ENCODE measurements around the gene GTPBP8. TPM values are rescaled to one million over a fixed set of nuclear protein-coding genes. Genes with fewer than 3 reads are reported as not detected.

The GTPBP8 gene
- total and polyA plus RNA-seq, 2 of the 13 experiments (the other 11 are each of a cell fraction or from before 2014, with no cell fraction given) = 12.5 to 16.7 TPM

DNA sequence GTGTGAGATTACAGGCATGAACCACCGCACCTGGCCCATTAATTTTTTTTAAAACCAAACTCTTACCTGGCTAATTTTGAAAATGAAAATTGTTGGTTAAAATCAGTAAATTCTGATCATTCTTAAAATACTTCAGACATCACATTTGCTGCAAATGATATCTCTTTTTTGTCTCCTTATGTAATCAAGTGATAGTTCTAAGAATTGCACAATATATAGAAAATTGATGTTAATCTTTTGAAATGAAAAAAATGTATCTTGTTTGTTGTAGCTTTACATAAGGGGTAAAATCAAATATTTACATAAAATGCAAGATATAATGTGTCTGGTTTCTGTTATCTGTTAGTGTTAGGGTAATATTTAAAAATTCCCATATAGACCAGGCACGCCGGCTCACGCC is 5.0 kb downstream of the GTPBP8 start:
- Histone ChIP-seq H3K79me2 (ENCODE audit: insufficient read depth, low read length) (peaks cover 14% of the 10 kb centered on the region), H3K36me3 (replicated peaks in 1 of 2; ENCODE audit: control insufficient read depth in 1 of 2, insufficient read depth in 2 of 2, low read length in 2 of 2) (peaks cover 4 to 18% of the 10 kb centered on the region in 2 experiments; a peak in 4 of 5 replicates), H3K4me2 (ENCODE audit: low read depth, low read length) (no peak overlapping the region), H4K20me1 (ENCODE audit: insufficient read depth, low read length) (no peaks in the 10 kb centered on the region), H3K27me3 (ENCODE audit: control insufficient read depth in 1 of 2, insufficient read depth in 2 of 2, low read length in 2 of 2) (no peaks in the 10 kb centered on the region; a peak in 1 of 5 replicates), H2AFZ (ENCODE audit: low read length) (no peak overlapping the region), H3K9ac (ENCODE audit: insufficient read depth, low read depth, low read length) (no peak overlapping the region), H3K4me3 (replicated peaks in 1 of 3; ENCODE audit: insufficient read depth in 1 of 3, low read depth in 2 of 3, low read length in 3 of 3) (no peak overlapping the region), H3K27ac (ENCODE audit: extremely low read length, insufficient read depth, low read length) (no peak overlapping the region), H3K9me3 (ENCODE audit: low read length) (no peaks in the 10 kb centered on the region), H3K4me1 (ENCODE audit: insufficient read depth, low read length) (peaks cover 20% of the 10 kb centered on the region)
- no peak for ATAC-seq
- FAIRE-seq = no peak
- TF ChIP-seq KDM5A (IDR thresholded peaks at IDR 0.05; ENCODE audit: borderline replicate concordance, low read length) (no peak), GTF2F1 (IDR thresholded peaks at IDR 0.05; ENCODE audit: low read length) (no peak), CEBPB (IDR thresholded peaks at IDR 0.05; ENCODE audit: borderline replicate concordance, low read depth, low read length) (peak; percentile 15; the same call in 1 of the 2 replicates)
- TF ChIP-seq, protein P1, sequence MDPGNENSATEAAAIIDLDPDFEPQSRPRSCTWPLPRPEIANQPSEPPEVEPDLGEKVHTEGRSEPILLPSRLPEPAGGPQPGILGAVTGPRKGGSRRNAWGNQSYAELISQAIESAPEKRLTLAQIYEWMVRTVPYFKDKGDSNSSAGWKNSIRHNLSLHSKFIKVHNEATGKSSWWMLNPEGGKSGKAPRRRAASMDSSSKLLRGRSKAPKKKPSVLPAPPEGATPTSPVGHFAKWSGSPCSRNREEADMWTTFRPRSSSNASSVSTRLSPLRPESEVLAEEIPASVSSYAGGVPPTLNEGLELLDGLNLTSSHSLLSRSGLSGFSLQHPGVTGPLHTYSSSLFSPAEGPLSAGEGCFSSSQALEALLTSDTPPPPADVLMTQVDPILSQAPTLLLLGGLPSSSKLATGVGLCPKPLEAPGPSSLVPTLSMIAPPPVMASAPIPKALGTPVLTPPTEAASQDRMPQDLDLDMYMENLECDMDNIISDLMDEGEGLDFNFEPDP (CRISPR knock-in tag; conservative IDR thresholded peaks at IDR 0.05) = no peak
- ChIA-PET POLR2A (no interaction called here), CTCF (ENCODE audit: low intra/inter-chr PET ratio, low total read pairs) (no interaction called here)
- intact Hi-C loops (cut with micrococcal nuclease; ENCODE audit: unreplicated experiment) = no loop called here
- BruUV-seq (replicated peaks) = no TSS peak
- WGBS (ENCODE audit: low lambda C conversion rate) = 99% methylated on average over 4 of the region's 4 CpGs
- DNase-seq (ENCODE audit: low spot score) = no peak
- in situ Hi-C loops (cut with HindIII; ENCODE audit: extremely low pct_ligation_motif_present, low pct_unique_long_range_greater_than_20kb) = no loop called here

DNA sequence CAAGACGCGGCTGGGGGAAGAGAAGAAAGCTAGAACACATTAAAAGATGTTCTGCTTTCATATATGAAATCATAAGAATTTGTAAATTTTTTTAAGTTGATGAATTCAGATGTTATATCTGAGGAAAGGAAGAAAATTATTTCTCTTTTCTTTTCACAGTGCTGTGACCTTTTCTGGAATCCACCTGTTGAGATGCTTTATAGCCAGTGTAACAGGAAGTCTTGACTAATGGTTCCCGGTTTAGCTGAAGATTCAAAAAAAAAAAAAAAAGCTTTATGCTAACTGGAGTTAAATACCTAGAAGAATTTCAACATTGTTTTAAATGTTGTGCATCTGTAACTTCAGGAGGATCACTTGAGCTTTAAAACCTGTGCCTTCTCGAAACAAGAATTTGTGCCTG is 9.9 kb downstream of the GTPBP8 start:
- Histone ChIP-seq H2AFZ (ENCODE audit: low read length) (no peak overlapping the region), H3K4me1 (ENCODE audit: insufficient read depth, low read length) (no peaks in the 10 kb centered on the region), H3K36me3 (replicated peaks in 1 of 2; ENCODE audit: control insufficient read depth in 1 of 2, insufficient read depth in 2 of 2, low read length in 2 of 2) (peaks cover 16 to 51% of the 10 kb centered on the region in 2 experiments), H3K27me3 (ENCODE audit: control insufficient read depth in 1 of 2, insufficient read depth in 2 of 2, low read length in 2 of 2) (no peaks in the 10 kb centered on the region), H3K27ac (ENCODE audit: extremely low read length, insufficient read depth, low read length) (no peak overlapping the region), H3K4me3 (replicated peaks in 1 of 3; ENCODE audit: insufficient read depth in 1 of 3, low read depth in 2 of 3, low read length in 3 of 3) (no peak overlapping the region), H3K79me2 (ENCODE audit: insufficient read depth, low read length) (no peaks in the 10 kb centered on the region), H4K20me1 (ENCODE audit: insufficient read depth, low read length) (no peaks in the 10 kb centered on the region), H3K9me3 (ENCODE audit: low read length) (no peaks in the 10 kb centered on the region), H3K9ac (ENCODE audit: insufficient read depth, low read depth, low read length) (no peak overlapping the region), H3K4me2 (ENCODE audit: low read depth, low read length) (no peak overlapping the region)
- 96% methylated on average over 4 of the region's 4 CpGs for WGBS (ENCODE audit: low lambda C conversion rate)
- in situ Hi-C loops (cut with HindIII; ENCODE audit: extremely low pct_ligation_motif_present, low pct_unique_long_range_greater_than_20kb) = no loop called here
- no peak for ATAC-seq
- POLR2A ChIA-PET = interaction anchor here (0.7 to 1.7 kb wide), 2 partner anchors 18 to 900 kb away, joined by 3 to 5 read pairs; a partner anchor contains a TSS
- no peak for FAIRE-seq
- CTCF ChIA-PET (ENCODE audit: low intra/inter-chr PET ratio, low total read pairs) = no interaction called here
- DNase-seq (ENCODE audit: low spot score) = no peak
- no TSS peak for BruUV-seq (replicated peaks)
- intact Hi-C loops (cut with micrococcal nuclease; ENCODE audit: unreplicated experiment) = no loop called here
- no peak for TF ChIP-seq NFIC (IDR thresholded peaks at IDR 0.05; ENCODE audit: low read length)
- no peak for TF ChIP-seq ZNF703 (CRISPR knock-in tag; IDR thresholded peaks at IDR 0.05; ENCODE audit: borderline replicate concordance)
- TF ChIP-seq TBX2 (CRISPR knock-in tag; IDR thresholded peaks at IDR 0.05; ENCODE audit: borderline replicate concordance) = no peak
- no peak for TF ChIP-seq NR3C1 (CRISPR knock-in tag; IDR thresholded peaks at IDR 0.05)
- TF ChIP-seq, protein P2, sequence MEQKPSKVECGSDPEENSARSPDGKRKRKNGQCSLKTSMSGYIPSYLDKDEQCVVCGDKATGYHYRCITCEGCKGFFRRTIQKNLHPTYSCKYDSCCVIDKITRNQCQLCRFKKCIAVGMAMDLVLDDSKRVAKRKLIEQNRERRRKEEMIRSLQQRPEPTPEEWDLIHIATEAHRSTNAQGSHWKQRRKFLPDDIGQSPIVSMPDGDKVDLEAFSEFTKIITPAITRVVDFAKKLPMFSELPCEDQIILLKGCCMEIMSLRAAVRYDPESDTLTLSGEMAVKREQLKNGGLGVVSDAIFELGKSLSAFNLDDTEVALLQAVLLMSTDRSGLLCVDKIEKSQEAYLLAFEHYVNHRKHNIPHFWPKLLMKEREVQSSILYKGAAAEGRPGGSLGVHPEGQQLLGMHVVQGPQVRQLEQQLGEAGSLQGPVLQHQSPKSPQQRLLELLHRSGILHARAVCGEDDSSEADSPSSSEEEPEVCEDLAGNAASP (CRISPR knock-in tag; IDR thresholded peaks at IDR 0.05; ENCODE audit: borderline replicate concordance) = no peak
- no peak for TF ChIP-seq ZNF430 (CRISPR knock-in tag; IDR thresholded peaks at IDR 0.05)
- no peak for TF ChIP-seq CC2D1A (CRISPR knock-in tag; IDR thresholded peaks at IDR 0.05)
- TF ChIP-seq, protein P3, sequence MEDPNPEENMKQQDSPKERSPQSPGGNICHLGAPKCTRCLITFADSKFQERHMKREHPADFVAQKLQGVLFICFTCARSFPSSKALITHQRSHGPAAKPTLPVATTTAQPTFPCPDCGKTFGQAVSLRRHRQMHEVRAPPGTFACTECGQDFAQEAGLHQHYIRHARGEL (CRISPR knock-in tag; IDR thresholded peaks at IDR 0.05) = no peak
- TF ChIP-seq, protein P4, sequence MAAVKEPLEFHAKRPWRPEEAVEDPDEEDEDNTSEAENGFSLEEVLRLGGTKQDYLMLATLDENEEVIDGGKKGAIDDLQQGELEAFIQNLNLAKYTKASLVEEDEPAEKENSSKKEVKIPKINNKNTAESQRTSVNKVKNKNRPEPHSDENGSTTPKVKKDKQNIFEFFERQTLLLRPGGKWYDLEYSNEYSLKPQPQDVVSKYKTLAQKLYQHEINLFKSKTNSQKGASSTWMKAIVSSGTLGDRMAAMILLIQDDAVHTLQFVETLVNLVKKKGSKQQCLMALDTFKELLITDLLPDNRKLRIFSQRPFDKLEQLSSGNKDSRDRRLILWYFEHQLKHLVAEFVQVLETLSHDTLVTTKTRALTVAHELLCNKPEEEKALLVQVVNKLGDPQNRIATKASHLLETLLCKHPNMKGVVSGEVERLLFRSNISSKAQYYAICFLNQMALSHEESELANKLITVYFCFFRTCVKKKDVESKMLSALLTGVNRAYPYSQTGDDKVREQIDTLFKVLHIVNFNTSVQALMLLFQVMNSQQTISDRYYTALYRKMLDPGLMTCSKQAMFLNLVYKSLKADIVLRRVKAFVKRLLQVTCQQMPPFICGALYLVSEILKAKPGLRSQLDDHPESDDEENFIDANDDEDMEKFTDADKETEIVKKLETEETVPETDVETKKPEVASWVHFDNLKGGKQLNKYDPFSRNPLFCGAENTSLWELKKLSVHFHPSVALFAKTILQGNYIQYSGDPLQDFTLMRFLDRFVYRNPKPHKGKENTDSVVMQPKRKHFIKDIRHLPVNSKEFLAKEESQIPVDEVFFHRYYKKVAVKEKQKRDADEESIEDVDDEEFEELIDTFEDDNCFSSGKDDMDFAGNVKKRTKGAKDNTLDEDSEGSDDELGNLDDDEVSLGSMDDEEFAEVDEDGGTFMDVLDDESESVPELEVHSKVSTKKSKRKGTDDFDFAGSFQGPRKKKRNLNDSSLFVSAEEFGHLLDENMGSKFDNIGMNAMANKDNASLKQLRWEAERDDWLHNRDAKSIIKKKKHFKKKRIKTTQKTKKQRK (IDR thresholded peaks at IDR 0.05; ENCODE audit: low read length) = no peak
